ENCODE measurements around the gene MACC1. TPM values are rescaled to one million over a fixed set of nuclear protein-coding genes. Genes with fewer than 3 reads are reported as not detected.

MACC1 gene
- total RNA-seq, 1 donor from 2014 or later, result 0.12 TPM

DNA sequence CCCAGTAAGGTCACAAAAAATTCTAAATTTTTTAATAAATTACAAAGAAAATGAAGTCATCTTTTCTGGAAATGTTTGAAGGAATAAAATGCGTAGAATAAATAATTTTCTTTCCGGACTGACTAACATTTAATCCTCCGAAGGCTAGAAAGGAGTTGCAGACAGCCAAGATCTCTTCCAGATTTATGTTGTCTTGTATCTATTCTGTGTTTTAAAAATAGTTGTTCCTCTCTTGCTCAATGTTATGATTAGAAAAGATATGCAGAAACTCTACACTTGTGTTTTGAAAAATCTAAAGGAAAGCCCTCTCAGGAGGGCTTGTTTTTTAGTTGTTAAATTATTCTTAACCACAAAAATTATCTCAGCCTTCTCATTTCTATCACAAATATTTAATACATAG is 70.7 kb downstream of the MACC1 start:
- H3K36me3 Mint-ChIP-seq (ENCODE audit: low read depth), result no peaks in the 10 kb centered on the region
- no peak overlapping the region for H3K4me3 Mint-ChIP-seq
- DNase-seq (ENCODE audit: low read depth, low spot score), result no peak
- TF ChIP-seq, protein P1, sequence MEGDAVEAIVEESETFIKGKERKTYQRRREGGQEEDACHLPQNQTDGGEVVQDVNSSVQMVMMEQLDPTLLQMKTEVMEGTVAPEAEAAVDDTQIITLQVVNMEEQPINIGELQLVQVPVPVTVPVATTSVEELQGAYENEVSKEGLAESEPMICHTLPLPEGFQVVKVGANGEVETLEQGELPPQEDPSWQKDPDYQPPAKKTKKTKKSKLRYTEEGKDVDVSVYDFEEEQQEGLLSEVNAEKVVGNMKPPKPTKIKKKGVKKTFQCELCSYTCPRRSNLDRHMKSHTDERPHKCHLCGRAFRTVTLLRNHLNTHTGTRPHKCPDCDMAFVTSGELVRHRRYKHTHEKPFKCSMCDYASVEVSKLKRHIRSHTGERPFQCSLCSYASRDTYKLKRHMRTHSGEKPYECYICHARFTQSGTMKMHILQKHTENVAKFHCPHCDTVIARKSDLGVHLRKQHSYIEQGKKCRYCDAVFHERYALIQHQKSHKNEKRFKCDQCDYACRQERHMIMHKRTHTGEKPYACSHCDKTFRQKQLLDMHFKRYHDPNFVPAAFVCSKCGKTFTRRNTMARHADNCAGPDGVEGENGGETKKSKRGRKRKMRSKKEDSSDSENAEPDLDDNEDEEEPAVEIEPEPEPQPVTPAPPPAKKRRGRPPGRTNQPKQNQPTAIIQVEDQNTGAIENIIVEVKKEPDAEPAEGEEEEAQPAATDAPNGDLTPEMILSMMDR (conservative IDR thresholded peaks at IDR 0.05), result no peak
- peaks cover 15% of the 10 kb centered on the region for H3K4me1 Mint-ChIP-seq
- H3K27me3 Mint-ChIP-seq (ENCODE audit: low read depth), result no peaks in the 10 kb centered on the region
- peaks cover 5% of the 10 kb centered on the region for H3K9me3 Mint-ChIP-seq
- no peak overlapping the region for H3K27ac Mint-ChIP-seq (ENCODE audit: unreplicated experiment)

DNA sequence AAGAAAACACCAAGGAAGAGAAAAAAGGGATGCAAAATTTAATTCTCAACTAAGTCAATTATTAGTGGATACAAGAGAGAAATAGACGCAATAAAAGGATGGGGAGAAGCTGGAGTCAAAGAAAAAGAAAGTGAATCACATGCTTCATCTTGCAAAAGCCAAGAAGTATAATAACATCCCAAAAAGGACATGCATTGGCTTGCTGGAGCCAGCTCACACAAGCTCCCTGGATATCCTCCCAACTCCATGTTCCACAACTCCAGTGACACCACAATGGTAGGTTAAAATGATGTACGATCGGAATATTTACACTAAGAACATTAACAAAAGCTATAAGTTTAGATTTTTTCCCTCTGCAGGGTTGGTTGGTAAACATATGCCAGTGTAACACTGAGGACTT is 72.4 kb downstream of the MACC1 start:
- Mint-ChIP-seq H3K36me3 (ENCODE audit: low read depth) (no peaks in the 10 kb centered on the region), H3K27ac (ENCODE audit: unreplicated experiment) (no peak overlapping the region), H3K4me3 (no peak overlapping the region), H3K4me1 (peaks cover 29% of the 10 kb centered on the region), H3K27me3 (ENCODE audit: low read depth) (no peaks in the 10 kb centered on the region), H3K9me3 (peaks cover 5% of the 10 kb centered on the region)
- no peak for DNase-seq (ENCODE audit: low read depth, low spot score)
- TF ChIP-seq, protein P1 (conservative IDR thresholded peaks at IDR 0.05), result no peak

DNA sequence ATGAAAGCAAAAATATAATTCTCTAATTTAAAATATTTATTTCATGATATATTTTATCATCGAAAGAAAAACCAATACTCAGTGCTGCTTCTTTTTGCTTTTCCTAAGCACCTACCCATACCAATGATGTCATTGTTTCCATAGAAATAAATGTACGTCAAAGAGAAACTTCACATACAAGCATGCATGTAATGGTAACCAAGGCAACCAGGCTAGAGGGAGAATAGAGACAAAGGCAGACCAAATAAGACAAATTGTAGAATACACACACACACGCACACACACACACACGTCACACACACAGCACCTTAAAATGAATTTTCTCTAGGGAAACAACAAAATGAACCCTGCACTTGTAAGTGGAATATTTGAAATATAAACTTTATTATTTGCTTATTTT is 75.5 kb downstream of the MACC1 start:
- H3K27ac Mint-ChIP-seq (ENCODE audit: unreplicated experiment), result peak overlapping the region; percentile 64
- peaks cover 5% of the 10 kb centered on the region for H3K9me3 Mint-ChIP-seq
- H3K36me3 Mint-ChIP-seq (ENCODE audit: low read depth), result no peaks in the 10 kb centered on the region
- peak; percentile 8 for DNase-seq (ENCODE audit: low read depth, low spot score)
- H3K4me3 Mint-ChIP-seq, result peak overlapping the region; percentile 29
- TF ChIP-seq, protein P1 (conservative IDR thresholded peaks at IDR 0.05), result no peak
- peaks cover 44% of the 10 kb centered on the region for H3K4me1 Mint-ChIP-seq
- no peaks in the 10 kb centered on the region for H3K27me3 Mint-ChIP-seq (ENCODE audit: low read depth)

DNA sequence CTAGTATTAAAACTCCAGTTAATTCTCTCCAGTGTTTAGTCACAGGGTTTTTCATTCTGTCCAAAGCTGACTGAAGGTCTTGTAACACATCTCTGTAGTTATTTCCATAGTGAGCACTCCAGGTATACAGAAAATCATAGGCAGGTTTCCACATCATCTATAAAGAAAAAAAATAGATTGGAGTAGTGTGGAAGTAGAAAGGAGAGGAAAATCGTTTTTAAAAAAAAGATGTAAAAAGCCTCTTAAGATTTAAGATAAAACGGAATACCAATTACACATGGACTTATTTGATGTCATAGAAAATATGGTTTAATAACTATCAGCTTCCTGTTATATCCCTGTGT is 76.2 kb downstream of the MACC1 start:
- Mint-ChIP-seq H3K4me3 (no peak overlapping the region), H3K9me3 (peaks cover 5% of the 10 kb centered on the region), H3K4me1 (peaks cover 44% of the 10 kb centered on the region), H3K36me3 (ENCODE audit: low read depth) (no peaks in the 10 kb centered on the region), H3K27me3 (ENCODE audit: low read depth) (no peaks in the 10 kb centered on the region), H3K27ac (ENCODE audit: unreplicated experiment) (peak overlapping the region; percentile 32)
- DNase-seq (ENCODE audit: low read depth, low spot score), result no peak
- TF ChIP-seq, protein P1 (conservative IDR thresholded peaks at IDR 0.05), result no peak

DNA sequence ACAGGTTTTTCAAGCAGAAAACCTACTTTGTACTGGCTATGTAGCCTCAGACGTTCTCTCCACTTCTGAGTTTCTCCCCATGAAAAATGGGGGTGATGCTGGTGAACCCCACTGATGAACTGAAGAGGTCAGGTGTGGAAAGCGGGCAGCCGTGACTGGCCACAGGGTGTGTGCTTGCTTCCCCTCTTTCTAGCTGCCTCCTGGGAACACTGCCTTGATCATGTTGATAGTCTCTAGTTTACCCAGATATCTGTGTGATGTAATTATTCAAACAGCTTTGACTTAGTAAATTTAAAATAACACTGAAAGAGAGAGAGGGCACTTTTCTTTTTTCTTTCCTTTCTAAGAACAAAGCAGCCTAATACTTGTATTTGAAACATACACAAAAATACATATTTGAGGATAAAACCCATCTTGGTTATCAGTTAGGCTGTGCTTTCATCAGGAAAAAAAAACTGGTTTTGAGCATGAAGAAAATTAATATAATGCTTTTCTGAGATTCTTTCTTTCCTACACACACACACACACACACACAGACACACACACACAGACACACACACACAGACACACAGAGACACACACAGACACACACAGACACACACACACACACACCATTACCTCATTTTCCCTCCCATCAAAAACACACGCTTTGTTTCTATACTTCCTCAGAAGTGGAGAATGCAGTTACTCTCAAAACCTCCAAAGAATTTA is 76.7 kb downstream of the MACC1 start:
- Mint-ChIP-seq H3K27ac (ENCODE audit: unreplicated experiment) (peak overlapping the region; percentile 89), H3K4me1 (peaks cover 44% of the 10 kb centered on the region), H3K27me3 (ENCODE audit: low read depth) (no peaks in the 10 kb centered on the region), H3K36me3 (ENCODE audit: low read depth) (no peaks in the 10 kb centered on the region), H3K9me3 (peaks cover 5% of the 10 kb centered on the region), H3K4me3 (no peak overlapping the region)
- TF ChIP-seq, protein P1 (conservative IDR thresholded peaks at IDR 0.05), result no peak
- no peak for DNase-seq (ENCODE audit: low read depth, low spot score)

All from neural crest cell (in vitro differentiated cells).